SK-N-SH (cell line): ENCODE data around the gene FAM131A. TPM values are rescaled to one million over a fixed set of nuclear protein-coding genes. Genes with fewer than 3 reads are reported as not detected.

Experiments
- CTCF ChIA-PET: fragments of 300-600, 350-600 bp; formaldehyde crosslinking; extraction: SDS; loops from one replicate; lab custom pipeline; 2021; lab: Yijun Ruan, JAX
- POLR2A ChIA-PET: fragments of 350-600 bp; sonication (Branson Sonifier 250); formaldehyde crosslinking; extraction: SDS; loops from one replicate; lab custom pipeline; 2020; ENCODE audit warnings: antibody characterized with exemption, inconsistent platforms; lab: Yijun Ruan, JAX
- DNase-seq: peaks from one replicate; pipeline ENCODE4 v3.0.0; 2012
- H2AFZ ChIP-seq: fragments of 200-600 bp; sonication (generic); 2 replicates; pipeline ENCODE4 v1.8.1; 2016; ENCODE audit warnings: antibody characterized with exemption, mild to moderate bottlenecking, low read depth
- H3F3A ChIP-seq: fragments of 200-600 bp; sonication (generic); replicated peaks from 2 replicates; pipeline ENCODE3; 2016; ENCODE audit warnings: antibody characterized with exemption, mild to moderate bottlenecking; ENCODE audit not compliant: insufficient read depth
- H3K27ac ChIP-seq, 2 experiments: fragments of 200-500 bp in 1 of 2; fragments of 200-600 bp in 1 of 2; sonication (Bioruptor generic) in 1 of 2; sonication (generic), shearing (Covaris generic) in 1 of 2; 2 replicates each; pipeline versions ENCODE4 v1.5.1 to v1.6.1; 2014 to 2016; ENCODE audit warnings: low read depth in 2 of 2, inconsistent platforms in 1 of 2, low read length in 1 of 2, mild to moderate bottlenecking in 1 of 2, mixed read lengths in 1 of 2
- H3K27me3 ChIP-seq: fragments of 200-600 bp; sonication (generic), shearing (Covaris generic); 2 replicates; pipeline ENCODE4 v1.6.1; 2016; ENCODE audit warnings: mixed run types; ENCODE audit not compliant: insufficient read depth
- H3K36me3 ChIP-seq, 2 experiments: fragments of 200-500 bp in 1 of 2; fragments of 200-600 bp in 1 of 2; sonication (Bioruptor generic) in 1 of 2; sonication (generic) in 1 of 2; replicated peaks in 1 of 2; 2 replicates each; pipeline versions ENCODE3 to v1.5.1; 2014 to 2016; ENCODE audit warnings: low read length in 1 of 2, mild to moderate bottlenecking in 1 of 2; ENCODE audit not compliant: insufficient read depth in 2 of 2, control insufficient read depth in 1 of 2
- H3K4me1 ChIP-seq, 2 experiments: fragments of 200-500 bp in 1 of 2; fragments of 200-600 bp in 1 of 2; sonication (Bioruptor generic) in 1 of 2; sonication (generic), shearing (Covaris generic) in 1 of 2; 2 replicates each; pipeline versions ENCODE4 v1.5.1 to v1.6.1; 2014 to 2016; ENCODE audit warnings: low read depth in 1 of 2, low read length in 1 of 2, mixed run types in 1 of 2; ENCODE audit not compliant: insufficient read depth in 2 of 2, control insufficient read depth in 1 of 2
- H3K4me2 ChIP-seq: fragments of 200-600 bp; sonication (generic), shearing (Covaris generic); 2 replicates; pipeline ENCODE4 v1.6.1; 2017; ENCODE audit warnings: mixed run types
- H3K4me3 ChIP-seq, 2 experiments: fragments of 200-500 bp in 1 of 2; fragments of 200-600 bp in 1 of 2; sonication (Bioruptor generic) in 1 of 2; sonication (generic), shearing (Covaris generic) in 1 of 2; 2 replicates each; pipeline versions ENCODE4 v1.5.1 to v1.8.1; 2014 to 2016; ENCODE audit warnings: low read depth in 2 of 2, inconsistent platforms in 1 of 2, low read length in 1 of 2, mild to moderate bottlenecking in 1 of 2, mixed read lengths in 1 of 2, moderate library complexity in 1 of 2
- H3K79me2 ChIP-seq: fragments of 200-600 bp; sonication (generic); 2 replicates; pipeline ENCODE4 v1.8.1; 2017; ENCODE audit warnings: mild to moderate bottlenecking; ENCODE audit not compliant: insufficient read depth
- H3K9ac ChIP-seq: fragments of 200-600 bp; sonication (generic); 2 replicates; pipeline ENCODE4 v1.6.1; 2017; ENCODE audit warnings: mixed run types
- H3K9me2 ChIP-seq: fragments of 200-600 bp; sonication (generic); 2 replicates; pipeline ENCODE4 v1.6.1; 2017; ENCODE audit warnings: mixed run types
- H3K9me3 ChIP-seq: fragments of 200-600 bp; sonication (generic); 2 replicates; pipeline ENCODE4 v1.6.1; 2017; ENCODE audit warnings: mixed run types, mild to moderate bottlenecking, moderate library complexity
- H4K20me1 ChIP-seq: fragments of 200-600 bp; sonication (generic); 2 replicates; pipeline ENCODE4 v1.6.1; 2017; ENCODE audit warnings: mild to moderate bottlenecking, mixed run types; ENCODE audit not compliant: insufficient read depth
- CHD2 ChIP-seq: fragments of 150-350 bp; IDR thresholded peaks from 2 replicates; pipeline ENCODE4 v1.6.1; 2018; ENCODE audit warnings: low read length; ENCODE audit not compliant: partially characterized antibody
- ELF1 ChIP-seq: IDR thresholded peaks from 2 replicates; pipeline ENCODE4 v1.4.0; 2012
- EP300 ChIP-seq, 2 experiments: IDR thresholded peaks; 2 replicates each; pipeline versions ENCODE4 v1.4.0 to v1.6.1; 2012; ENCODE audit warnings: borderline replicate concordance in 1 of 2, low read depth in 1 of 2, low read length in 1 of 2
- FOXJ3 ChIP-seq: sonication (generic); formaldehyde crosslinking; IDR thresholded peaks from 2 replicates; pipeline ENCODE4 v1.5.1; 2020; ENCODE audit warnings: mild to moderate bottlenecking, missing genetic modification reagents
- FOXM1 ChIP-seq: IDR thresholded peaks from 2 replicates; pipeline ENCODE4 v1.4.0; 2012; ENCODE audit warnings: low read depth, mild to moderate bottlenecking
- GABPA ChIP-seq: IDR thresholded peaks from 2 replicates; pipeline ENCODE4 v1.4.0; 2012; ENCODE audit warnings: low read depth, mild to moderate bottlenecking
- IRF3 ChIP-seq: fragments of 150-350 bp; IDR thresholded peaks from 2 replicates; pipeline ENCODE4 v1.6.1; 2016; ENCODE audit warnings: mild to moderate bottlenecking, low read depth, low read length
- MXI1 ChIP-seq: IDR thresholded peaks from 2 replicates; pipeline ENCODE4 v1.6.1; 2012; ENCODE audit warnings: mild to moderate bottlenecking, low read depth, low read length, improper control_type of control experiment
- NFIC ChIP-seq: IDR thresholded peaks from 2 replicates; pipeline ENCODE4 v1.4.0; 2012; ENCODE audit warnings: borderline replicate concordance
- NRF1 ChIP-seq: IDR thresholded peaks from 2 replicates; pipeline ENCODE4 v1.6.1; 2012; ENCODE audit warnings: low read depth, mild to moderate bottlenecking, low read length
- PBX3 ChIP-seq: IDR thresholded peaks from 2 replicates; pipeline ENCODE4; 2012
- POLR2AphosphoS5 ChIP-seq: IDR thresholded peaks from 2 replicates; pipeline ENCODE4 v1.6.1; 2012; ENCODE audit warnings: low read depth, low read length
- RCOR1 ChIP-seq: fragments of 150-350 bp; IDR thresholded peaks from 2 replicates; pipeline ENCODE4 v1.6.1; 2017; ENCODE audit warnings: antibody characterized with exemption, low read length
- REST ChIP-seq: IDR thresholded peaks from 2 replicates; pipeline ENCODE4 v1.6.1; 2012; ENCODE audit warnings: mild to moderate bottlenecking, low read depth, low read length, moderate library complexity
- RFX5 ChIP-seq: IDR thresholded peaks from 2 replicates; pipeline ENCODE4 v1.6.1; 2012; ENCODE audit warnings: mild to moderate bottlenecking, improper control_type of control experiment, low read length
- SIN3A ChIP-seq: IDR thresholded peaks from 2 replicates; pipeline ENCODE4 v1.6.1; 2012; ENCODE audit warnings: low read depth, mild to moderate bottlenecking, low read length, moderate library complexity, borderline replicate concordance
- TAF1 ChIP-seq: IDR thresholded peaks from 2 replicates; pipeline ENCODE4 v1.6.1; 2012; ENCODE audit warnings: low read depth, mild to moderate bottlenecking, low read length, moderate library complexity, borderline replicate concordance
- WGBS: methylation state at CpG from one replicate; pipeline ENCODE4 v1.1.6; 2017; ENCODE audit warnings: low lambda C conversion rate; 5-methylcytosine and 5-hydroxymethylcytosine counted together
- polyA plus RNA-seq, 3 experiments: library from polyadenylated mRNA; depleted of rRNA; stranded (reverse); fragments of >200 nt; gene quantifications; 2 replicates each; pipeline ENCODE4 v1.2.3, GENCODE V29; 2012
- TF ChIP-seq, protein P1 (sequence below): IDR thresholded peaks from 2 replicates; pipeline ENCODE4 v1.4.0; 2012; ENCODE audit warnings: low read depth, borderline replicate concordance
- TF ChIP-seq, protein P2 (sequence below): fragments of 200-600 bp; sonication (generic); IDR thresholded peaks from 2 replicates; pipeline ENCODE4 v1.6.1; 2017; ENCODE audit warnings: antibody characterized with exemption, mild to moderate bottlenecking, moderate library complexity

FAM131A gene
- polyA plus RNA-seq, 1 of the 3 experiments (the other 2 are of a cell fraction) = 31.6 TPM

DNA sequence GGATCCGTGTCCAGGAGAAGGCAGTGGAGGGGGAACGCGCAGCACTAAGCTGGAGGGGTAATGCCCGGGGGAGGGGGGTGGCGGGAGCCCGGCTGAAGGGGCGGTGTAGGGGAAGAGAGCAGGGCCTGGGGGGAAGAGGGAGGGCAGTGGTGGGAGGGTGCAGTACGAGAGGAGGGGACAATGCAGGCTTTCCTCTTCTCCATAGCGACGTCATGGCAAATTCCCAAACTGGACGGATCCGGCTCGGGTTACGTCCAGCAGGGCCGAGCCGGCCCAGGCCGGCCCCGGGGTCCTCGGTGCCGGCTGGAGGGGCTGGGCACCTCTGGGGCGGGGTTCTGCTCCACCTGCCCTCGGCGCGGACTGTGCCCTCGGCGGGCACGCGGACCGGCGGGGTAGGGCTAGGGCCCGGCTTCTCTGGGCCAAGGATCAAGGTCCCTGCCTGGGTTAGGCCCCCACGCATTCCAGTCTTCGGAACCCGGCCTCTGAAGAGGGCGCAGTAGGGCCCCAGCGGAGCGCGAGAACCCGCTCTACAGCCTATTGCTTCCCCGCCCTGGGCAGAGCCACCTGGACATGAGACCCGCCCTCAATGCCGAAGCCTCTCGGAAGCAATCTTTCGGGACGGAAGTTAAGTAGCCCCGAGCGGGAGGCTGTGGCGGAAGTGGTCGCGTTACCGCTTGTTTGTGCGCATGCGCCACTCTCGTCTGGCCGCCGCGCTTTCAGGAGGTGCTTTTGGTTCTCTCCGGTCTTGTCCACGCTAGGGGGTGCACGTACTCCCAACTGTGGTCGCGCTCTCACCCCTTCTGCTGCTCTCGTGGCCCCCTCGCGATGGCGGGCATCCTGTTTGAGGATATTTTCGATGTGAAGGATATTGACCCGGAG is 25.5 kb downstream of the FAM131A start:
- peaks cover 19 to 21% of the 10 kb centered on the region in 2 experiments for H3K36me3 ChIP-seq
- H3K27me3 ChIP-seq = no peaks in the 10 kb centered on the region
- H3K9ac ChIP-seq = peak overlapping the region; percentile 99
- H3K9me3 ChIP-seq = no peaks in the 10 kb centered on the region
- H3K79me2 ChIP-seq = peaks cover 46% of the 10 kb centered on the region
- POLR2A ChIA-PET = interaction anchor here (0.8 to 2.7 kb wide), 7 partner anchors 8 to 198 kb away, joined by 3 to 14 read pairs (median 4); partner anchors contain the start of gene FAM131A
- H3K4me2 ChIP-seq = peak overlapping the region; percentile 92
- peak overlapping the region; percentile 73; the same call in 1 of the 2 replicates for H2AFZ ChIP-seq
- no peaks in the 10 kb centered on the region for H3K9me2 ChIP-seq
- CTCF ChIA-PET = interaction anchor here (0.6 to 1.9 kb wide), 13 partner anchors 9 to 182 kb away, joined by 3 to 9 read pairs (median 3); no protein-coding TSS in a partner anchor
- H3K4me3 ChIP-seq = peak overlapping the region; percentile 91 to 96
- peaks cover 25% of the 10 kb centered on the region for H3F3A ChIP-seq
- H4K20me1 ChIP-seq = peaks cover 24% of the 10 kb centered on the region
- WGBS = 1% methylated on average over 31 of the region's 68 CpGs
- H3K4me1 ChIP-seq = peaks cover 12 to 19% of the 10 kb centered on the region in 2 experiments; a peak in 3 of 4 replicates
- peak overlapping the region; percentile 97 to 99 for H3K27ac ChIP-seq
- DNase-seq = peak; percentile 94
- TF ChIP-seq TAF1 = peak; percentile 79
- TF ChIP-seq GABPA = peak; percentile 94
- TF ChIP-seq CHD2 = peak; percentile 83
- TF ChIP-seq REST = 0 out of 2 replicates have a peak, but pooled peaks have one; percentile 14
- peak; percentile 45; the same call in 1 of the 2 replicates for TF ChIP-seq SIN3A
- TF ChIP-seq FOXM1 = no peak
- peak; percentile 86 for TF ChIP-seq POLR2AphosphoS5
- TF ChIP-seq, protein P1, sequence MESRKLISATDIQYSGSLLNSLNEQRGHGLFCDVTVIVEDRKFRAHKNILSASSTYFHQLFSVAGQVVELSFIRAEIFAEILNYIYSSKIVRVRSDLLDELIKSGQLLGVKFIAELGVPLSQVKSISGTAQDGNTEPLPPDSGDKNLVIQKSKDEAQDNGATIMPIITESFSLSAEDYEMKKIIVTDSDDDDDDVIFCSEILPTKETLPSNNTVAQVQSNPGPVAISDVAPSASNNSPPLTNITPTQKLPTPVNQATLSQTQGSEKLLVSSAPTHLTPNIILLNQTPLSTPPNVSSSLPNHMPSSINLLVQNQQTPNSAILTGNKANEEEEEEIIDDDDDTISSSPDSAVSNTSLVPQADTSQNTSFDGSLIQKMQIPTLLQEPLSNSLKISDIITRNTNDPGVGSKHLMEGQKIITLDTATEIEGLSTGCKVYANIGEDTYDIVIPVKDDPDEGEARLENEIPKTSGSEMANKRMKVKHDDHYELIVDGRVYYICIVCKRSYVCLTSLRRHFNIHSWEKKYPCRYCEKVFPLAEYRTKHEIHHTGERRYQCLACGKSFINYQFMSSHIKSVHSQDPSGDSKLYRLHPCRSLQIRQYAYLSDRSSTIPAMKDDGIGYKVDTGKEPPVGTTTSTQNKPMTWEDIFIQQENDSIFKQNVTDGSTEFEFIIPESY = peak; percentile 66; the same call in 1 of the 2 replicates
- TF ChIP-seq PBX3 = peak; percentile 42
- TF ChIP-seq, protein P2, sequence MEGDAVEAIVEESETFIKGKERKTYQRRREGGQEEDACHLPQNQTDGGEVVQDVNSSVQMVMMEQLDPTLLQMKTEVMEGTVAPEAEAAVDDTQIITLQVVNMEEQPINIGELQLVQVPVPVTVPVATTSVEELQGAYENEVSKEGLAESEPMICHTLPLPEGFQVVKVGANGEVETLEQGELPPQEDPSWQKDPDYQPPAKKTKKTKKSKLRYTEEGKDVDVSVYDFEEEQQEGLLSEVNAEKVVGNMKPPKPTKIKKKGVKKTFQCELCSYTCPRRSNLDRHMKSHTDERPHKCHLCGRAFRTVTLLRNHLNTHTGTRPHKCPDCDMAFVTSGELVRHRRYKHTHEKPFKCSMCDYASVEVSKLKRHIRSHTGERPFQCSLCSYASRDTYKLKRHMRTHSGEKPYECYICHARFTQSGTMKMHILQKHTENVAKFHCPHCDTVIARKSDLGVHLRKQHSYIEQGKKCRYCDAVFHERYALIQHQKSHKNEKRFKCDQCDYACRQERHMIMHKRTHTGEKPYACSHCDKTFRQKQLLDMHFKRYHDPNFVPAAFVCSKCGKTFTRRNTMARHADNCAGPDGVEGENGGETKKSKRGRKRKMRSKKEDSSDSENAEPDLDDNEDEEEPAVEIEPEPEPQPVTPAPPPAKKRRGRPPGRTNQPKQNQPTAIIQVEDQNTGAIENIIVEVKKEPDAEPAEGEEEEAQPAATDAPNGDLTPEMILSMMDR = peak; percentile 57
- TF ChIP-seq EP300 (IDR thresholded peaks at IDR 0.05; ENCODE audit: borderline replicate concordance in 1 of 2, low read depth in 1 of 2, low read length in 1 of 2) = 0 out of 4 replicates have a peak, but pooled peaks of 1 of the 2 experiments have one; percentile 3
- peak; percentile 78 for TF ChIP-seq ELF1
- peak; percentile 87 for TF ChIP-seq MXI1
- no peak; the same call in 1 of the 2 replicates for TF ChIP-seq NFIC
- peak; percentile 56; the same call in 1 of the 2 replicates for TF ChIP-seq FOXJ3 (CRISPR knock-in tag)
- peak; percentile 23; the same call in 1 of the 2 replicates for TF ChIP-seq RFX5
- no peak for TF ChIP-seq IRF3
- 0 out of 2 replicates have a peak, but pooled peaks have one; percentile 11 for TF ChIP-seq RCOR1
- peak; percentile 82 for TF ChIP-seq NRF1
